Activated CD4-positive, alpha-beta T cell treated with anti-CD3 and anti-CD28 coated beads, Interleukin-2, amount 50 U/mL, for 1 hour (primary cell): ENCODE measurements around the gene ASIC4.

Experiments used
- DNase-seq: peaks from one replicate; pipeline ENCODE4 v3.0.0-alpha.2; 2020

ASIC4 gene

DNA sequence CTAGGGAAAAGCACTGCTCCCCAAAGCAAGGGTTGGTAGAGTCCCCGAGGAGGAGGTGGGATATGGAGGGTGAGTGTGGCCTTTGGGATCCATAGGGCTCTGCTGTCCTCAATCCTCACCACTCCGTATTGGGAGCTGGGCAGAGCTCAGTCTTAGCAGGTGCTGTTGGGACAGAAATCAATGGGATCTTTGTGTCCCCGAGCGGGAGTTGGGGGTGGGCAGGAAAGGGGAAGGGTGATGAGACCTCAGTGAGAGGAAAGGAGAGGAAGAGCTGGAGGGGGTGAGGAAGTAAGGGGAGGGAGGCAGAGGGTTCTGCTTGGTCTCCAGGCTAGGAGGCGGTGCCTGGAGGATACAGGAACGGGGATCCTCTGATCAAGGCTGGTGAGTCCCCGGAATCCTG is 2.6 kb downstream of the ASIC4 start:
- DNase-seq = no peak

DNA sequence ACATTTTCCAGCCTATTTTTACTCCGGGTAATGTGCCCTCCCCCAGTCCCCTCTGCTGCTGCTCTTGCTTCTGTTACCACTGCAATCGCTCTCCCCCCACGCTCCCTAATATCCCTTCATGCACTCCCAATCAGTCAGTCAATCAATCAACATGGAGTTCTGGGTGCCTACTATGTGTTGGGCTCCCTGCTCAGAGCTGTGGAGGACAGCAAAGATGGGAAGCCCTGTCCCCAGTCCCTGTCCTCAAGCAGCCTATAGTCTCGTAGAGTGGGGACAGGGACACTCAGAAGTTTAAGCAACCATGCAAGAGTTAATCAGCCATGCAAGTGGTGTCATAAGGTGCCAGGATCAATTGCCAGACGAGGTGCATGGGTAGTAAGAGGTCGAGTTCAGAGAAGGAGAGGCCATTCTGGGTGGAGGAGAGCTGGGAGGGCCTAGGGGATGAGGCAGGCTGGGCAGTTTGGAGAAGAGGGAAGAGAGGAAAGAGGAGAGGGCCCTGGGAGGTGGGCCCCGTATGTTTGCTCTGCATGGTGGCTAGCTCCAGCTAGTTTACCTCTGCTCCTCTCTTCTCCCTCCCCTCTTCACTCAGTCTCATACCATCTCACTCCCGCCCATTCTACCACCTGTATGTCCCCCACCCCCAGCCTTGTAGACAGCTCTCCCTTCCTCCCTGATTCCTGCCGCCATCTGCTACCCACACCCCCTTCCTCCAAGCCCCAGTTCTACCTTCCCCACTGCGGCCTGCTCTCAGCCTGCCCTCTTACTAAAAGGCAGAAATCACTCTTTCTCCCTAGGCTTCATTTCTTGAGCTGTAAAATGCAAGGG is 3.9 kb downstream of the ASIC4 start:
- DNase-seq = no peak

DNA sequence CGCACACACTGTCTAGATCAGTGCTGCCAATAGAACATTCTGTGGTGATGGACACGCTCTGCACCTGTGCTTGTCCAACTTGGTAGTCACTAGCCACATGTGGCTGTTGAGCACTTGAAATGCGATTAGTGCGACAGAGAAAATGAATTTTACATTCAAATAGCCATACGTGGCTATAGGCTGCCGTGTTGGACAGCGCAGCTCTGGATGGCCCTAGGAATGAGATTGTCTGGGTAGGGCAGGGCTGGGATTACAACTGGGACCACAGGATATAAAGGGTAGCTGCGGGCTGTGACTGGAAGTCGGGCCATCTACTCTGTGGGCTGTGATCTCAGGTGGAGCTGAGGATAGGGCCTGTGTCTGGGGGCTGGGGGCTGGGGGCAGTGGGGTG is 5.2 kb downstream of the ASIC4 start:
- no peak for DNase-seq

DNA sequence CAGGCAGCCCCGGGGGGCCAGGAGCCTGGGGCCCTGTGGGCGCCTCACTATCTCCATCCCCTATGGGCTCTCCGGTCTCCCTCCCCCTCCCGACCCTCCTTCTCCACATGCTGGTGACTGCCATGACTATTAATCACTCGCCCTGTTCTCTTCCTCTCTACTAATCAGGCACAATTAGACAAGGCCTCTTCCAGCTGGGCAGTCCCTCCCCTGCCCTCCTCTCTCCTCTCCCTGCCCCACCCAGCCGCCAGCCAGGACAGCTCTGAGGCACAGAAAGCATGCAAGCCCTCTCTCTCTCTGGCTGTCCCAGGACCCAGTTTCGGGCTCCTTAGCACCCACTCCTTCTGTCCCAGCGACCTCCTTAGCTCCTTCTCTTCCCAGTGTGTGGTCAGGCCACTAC is 5.8 kb downstream of the ASIC4 start:
- DNase-seq = no peak

DNA sequence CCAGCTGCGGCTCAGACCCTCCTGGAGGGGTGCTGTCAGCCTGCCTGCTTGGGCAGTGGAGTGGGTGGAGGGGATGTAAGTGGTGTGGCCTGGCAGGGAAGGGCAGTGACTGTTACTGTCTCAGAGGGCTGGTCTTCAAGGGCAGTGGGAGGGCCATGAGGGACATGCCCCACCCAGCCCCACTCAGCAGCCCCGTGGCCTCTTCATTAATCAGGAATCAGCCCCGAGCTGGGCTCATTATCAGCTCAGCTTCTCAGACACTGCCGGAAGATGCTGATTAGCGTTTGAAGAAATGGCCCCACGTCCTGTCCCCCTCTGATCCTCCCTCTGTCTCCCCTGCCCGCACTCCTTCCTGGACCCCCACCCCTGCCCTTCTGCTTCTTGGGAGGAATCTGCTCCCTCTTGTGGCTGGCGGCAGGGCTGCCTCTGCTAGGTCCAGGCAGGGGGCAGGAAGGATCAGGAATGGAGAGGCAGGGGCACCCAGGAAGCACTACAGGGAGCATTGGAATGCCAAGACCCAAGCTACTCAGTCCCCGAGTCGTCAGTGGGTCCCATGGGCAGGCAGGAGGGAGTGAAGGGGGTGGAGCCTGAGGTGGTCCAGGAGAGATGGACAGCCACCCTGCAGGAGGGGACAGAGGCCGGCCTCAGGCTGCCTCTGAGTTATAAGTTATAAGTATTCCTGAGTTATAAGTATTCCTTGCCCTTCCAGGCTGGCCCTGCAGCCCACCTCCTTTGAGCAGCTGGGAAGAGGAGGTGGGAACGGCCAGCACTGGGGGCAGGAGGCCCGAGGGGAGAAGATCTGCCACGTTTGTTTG is 7.0 kb downstream of the ASIC4 start:
- no peak for DNase-seq

DNA sequence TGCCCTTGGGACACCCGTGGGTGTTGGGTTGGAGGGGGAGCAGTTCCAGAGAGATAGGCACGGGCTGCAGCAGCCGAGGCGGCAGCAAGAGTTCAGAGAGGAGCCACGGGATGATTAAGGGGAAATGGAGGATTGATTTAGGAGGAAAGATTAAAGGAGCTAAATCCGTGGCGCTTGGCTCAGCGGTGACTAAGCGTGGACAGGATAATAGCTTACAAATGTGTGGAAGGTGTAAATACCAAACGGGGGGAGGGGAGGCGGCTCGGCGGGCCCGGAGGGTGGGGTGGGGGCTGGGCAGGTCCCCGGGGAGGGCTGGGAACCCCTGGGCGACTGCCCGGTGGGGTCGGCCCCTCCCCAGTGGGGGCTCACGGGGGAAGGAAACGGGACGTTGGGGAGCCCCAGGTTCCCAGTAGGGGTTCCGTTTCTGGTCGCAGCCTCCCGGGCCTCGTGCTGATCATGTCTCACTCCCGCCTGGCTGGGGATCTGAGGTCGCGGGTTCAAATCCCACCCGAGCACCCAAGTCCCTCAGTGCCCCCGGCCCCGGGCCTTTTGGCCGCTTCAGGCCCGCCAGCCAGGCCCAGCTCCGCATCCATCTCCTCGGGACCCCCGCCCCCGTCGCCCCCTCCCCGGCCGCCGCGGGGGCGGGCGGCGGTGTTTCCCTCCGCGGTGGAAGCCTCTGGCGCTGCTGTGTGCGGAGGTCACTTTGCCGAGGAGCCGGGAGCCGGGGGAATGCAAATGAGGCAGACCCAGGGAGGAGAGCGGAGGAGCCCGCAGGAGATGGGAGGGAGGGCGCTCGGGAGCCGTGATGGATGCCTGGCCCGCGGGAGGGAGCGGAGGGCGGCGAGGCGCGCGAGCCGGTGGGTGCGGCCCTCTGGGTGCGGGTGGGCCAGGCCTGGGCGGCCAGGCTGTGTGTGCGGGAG is 8.1 kb downstream of the ASIC4 start:
- DNase-seq = no peak

DNA sequence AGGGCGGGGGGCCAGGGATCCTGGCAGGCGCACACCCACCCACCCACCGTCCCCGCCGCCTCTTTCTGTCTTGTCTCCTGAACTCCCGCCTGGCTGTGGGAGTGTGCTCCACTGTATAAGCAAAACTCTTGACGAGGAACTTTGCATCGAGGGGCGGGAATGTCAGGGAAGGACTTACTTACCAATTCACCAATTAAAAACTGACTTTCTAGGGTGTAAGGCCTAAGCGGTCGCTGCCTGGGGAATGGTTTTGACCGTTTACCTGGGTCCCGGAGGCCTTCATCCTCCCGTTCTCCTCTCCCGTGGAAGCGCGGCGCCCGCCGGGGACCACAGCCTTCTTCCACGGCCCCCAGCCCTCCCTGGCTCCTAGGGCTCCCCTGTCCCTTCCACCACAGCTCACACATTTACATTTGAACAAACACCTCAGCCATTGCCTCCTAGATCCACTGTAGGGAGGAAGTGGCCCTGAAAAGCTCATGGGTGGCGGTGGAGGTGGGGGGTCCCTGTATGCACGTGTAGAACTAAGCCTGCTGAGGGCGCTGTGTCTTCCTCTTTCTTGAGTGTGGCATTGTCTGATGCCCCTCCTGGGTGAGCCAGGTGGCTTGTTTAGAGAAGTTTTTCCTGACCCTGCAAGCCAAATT is 8.9 kb downstream of the ASIC4 start:
- DNase-seq = no peak

DNA sequence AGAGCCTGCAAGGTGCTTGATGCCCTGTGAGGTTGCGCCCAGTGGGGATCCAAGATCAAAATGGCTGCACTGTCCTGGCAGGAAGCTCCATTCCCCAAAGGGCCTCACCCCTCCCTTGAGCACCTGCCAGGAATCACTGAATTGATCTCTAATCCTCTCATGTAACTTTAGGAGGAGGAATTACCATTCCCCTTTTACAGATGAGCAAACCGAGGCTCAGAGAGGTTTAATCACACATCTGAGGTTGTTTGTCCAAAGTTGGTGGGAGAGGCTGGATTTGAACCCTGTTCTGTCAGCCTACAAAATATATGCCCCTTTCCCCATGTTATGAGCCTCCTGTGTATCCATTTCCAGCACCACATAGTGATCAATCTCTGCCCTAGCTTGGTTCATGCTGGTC is 10.5 kb downstream of the ASIC4 start:
- no peak for DNase-seq

DNA sequence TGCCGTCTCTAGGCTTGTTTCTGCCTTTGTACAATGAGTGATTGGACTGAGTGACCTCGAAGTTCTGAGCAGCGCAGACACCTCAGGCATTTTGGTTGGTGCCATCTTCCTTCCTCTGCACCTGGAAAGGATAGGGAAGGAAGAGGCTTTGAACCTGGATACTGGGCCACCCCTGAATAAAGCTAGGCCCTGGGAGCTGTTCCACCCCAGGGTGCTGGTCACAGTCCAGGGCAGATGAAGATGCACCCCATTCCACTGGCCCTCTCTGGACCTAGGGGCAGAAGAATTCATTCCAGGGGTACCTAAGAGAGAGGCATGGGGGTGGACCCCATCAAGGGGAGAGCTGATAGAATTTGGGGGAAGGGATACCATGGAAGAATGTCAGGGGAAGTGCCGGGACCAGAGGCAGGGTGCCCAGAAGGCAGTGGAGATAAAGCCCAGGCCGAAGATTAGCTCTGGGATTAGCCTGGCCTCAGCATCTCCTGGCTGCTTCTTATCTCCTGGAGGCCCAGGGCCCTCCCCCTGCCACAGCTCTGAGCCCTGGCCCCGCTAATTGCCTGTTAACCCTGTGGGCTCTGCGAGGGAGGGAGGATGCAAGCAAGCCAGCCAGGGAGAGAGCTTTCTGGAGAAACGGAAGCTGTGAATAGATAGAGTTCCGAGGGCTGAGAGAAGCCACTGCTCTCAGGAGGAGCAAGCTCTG is 11.4 kb downstream of the ASIC4 start:
- DNase-seq = no peak

DNA sequence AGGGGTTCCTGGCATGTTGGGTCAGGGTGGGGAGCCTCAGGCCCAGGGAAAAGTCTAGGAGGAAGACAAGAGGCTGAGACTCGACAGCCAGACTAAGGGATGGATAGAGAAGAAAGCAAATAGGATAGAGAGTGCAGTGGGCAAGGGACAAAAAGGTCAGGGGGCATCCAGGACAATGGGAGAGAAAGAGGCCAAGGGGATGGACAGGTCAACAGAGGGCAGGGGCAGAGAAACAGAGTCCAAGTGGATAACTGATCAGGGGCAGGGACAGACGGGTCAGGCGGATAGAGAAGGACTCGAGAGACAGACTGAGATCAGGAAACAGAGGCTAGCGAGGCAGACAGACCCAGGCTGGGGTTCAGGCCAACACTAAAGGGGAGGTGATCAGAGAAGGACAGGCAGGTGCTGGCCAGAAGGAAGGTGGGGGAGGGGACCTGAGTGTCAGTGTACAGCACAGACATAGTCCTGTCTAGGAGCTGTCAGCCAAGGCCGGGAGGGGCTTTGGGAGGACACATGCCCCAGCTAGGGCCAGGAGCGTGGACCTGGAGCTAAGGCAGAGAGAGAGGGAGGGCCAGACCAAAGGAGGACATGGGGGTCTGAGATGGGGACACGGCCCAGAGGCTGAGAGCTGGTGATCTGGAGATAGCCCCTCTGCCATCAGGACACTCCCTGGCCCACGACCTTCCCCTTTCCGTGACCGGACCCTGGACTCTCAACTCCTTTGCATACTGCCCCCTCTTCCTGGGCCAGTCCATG is 12.2 kb downstream of the ASIC4 start:
- no peak for DNase-seq

DNA sequence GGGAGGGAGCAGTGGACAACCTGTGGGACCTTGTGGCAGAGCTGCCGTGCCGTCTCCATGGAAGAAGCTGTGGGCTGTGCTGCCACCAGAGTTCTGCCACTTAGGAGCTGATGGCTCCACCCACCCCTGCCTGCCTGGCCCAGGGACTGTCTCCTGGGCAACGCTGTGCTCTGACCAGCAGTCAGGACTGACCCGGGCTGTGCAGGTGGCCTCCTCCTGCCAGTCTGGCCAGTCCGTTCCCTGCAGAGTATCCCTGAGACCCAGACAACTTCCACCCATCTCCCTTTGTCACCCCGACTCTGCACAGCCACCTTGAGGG is 12.8 kb downstream of the ASIC4 start:
- no peak for DNase-seq

DNA sequence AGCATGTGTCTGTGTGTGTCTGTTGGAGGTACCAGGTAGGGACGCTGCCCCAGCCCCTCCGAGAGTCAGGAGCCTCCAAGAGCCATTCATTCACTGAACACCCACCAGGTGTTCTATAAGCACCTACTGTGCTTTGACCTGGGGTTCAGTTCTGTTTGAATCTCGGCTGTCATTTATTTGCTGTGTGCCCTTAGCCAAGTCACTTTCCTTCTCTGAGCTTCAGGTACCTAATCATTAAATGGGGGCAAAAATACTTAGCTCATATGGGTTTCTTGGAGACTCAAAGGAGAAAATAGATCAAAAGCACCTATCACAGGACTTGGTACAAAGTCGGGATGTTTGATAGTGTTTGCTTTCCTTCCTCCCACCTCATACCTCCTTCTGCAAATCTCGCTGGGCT is 13.2 kb downstream of the ASIC4 start:
- DNase-seq = no peak

DNA sequence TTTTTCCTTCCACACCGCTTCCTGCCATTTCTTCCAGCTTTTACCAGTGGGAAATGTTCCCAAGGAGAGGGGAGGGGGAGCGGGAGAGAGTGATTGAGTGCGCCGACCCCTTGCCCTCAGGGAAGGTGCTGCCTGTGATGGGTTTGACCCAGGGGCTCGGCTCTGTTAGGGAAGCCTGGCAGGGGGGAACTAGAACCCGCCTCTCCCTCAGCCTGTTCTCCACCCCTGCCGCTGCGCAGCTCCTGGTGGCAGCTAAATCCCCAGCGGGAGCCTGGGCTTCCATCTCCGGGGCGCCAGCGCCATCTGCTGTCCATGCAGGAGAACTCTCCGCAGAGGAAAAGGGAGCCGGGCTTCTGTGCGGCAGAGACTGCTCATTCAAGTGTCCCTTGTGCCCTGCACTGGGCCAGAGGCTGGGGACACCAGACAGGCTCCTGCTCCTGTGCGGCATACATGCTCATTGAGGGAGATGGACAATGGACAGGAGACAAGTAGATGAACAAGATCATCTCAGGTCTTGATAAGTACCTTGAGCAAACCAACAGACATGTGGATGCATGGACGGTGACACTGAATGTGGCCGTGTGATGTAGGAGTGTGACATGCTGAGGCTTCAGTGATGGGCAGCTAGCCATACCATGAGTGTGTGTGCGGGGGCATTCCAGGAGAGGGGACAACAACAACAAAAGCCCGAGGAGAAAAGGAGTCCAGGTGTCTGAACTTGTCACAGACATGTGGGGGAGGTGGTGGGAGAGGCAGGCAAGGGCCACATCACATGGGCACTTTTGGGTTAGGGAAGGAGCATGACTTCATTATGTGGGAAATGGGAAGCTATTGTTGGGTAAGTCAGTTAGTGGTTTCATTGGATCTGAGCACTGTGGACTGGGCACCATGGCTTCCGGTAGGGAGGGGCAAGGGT is 16.0 kb downstream of the ASIC4 start:
- peak; percentile 86 for DNase-seq

DNA sequence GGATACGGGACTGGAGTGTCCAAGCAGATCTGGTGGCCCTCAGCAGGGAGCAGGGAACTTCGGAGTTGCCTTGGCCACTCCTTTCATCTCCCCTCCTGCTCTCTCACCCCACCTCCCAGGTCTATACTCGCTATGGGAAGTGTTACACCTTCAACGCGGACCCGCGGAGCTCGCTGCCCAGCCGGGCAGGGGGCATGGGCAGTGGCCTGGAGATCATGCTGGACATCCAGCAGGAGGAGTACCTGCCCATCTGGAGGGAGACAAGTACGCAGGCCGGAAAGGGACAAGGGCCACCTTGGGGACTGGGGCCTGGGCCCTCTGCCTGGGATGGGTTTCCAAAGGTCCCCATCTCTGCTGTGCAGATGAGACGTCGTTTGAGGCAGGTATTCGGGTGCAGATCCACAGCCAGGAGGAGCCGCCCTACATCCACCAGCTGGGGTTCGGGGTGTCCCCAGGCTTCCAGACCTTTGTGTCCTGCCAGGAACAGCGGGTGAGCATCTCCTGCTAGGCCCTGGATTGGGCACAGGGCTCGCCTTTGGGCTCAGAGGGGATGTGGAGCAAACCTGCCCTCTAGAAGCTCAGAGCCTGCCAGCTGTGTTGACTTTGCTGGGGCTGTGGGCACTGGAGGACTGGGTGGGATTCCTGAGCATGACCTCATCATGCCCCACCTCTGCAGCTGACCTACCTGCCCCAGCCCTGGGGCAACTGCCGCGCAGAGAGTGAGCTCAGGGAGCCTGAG is 17.5 kb downstream of the ASIC4 start:
- no peak for DNase-seq

DNA sequence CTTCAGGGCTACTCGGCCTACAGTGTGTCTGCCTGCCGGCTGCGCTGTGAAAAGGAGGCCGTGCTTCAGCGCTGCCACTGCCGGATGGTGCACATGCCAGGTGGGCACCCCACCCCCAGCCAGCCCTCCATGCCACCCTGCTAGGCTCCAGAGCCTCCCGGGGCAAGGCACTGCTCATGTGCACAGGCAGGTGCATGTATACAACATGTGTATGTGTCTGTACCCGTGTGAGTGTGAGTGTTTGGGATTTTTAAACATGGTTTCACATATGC is 18.0 kb downstream of the ASIC4 start:
- no peak for DNase-seq

DNA sequence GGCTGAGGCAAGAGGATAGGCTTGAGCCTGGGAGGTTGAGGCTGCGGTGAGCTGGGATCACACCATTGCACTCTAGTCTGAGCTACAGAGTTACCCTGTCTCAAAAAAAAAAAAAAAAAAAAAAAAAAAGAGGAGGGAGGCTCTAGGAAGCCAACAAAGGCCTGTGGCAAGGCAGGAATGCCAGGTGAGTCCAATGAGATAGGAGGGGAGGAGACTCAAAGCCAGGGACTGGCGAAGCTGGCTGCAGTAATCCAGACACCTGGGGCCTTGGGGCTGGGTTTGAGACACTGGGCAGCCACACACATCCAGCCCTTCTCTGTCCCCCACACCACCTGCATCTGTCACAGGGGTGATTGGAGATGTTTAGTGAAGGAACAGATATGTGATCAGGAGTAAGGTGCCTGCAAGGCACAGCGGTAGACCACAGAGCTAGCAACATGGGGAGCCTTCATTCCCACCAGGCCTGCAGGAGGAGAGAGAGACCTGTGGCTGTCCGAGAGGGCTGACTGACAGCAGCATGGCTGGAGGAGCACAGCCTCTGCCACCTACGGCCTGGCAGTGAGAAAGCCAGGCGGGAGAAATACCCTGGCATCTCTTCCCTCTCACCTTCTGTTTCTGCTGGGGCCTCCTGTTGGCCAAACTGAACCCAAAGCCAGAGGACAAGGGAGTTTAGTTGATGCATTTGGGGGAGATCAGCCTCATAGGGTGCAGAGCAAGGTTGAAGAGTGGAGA is 19.8 kb downstream of the ASIC4 start:
- DNase-seq = no peak

DNA sequence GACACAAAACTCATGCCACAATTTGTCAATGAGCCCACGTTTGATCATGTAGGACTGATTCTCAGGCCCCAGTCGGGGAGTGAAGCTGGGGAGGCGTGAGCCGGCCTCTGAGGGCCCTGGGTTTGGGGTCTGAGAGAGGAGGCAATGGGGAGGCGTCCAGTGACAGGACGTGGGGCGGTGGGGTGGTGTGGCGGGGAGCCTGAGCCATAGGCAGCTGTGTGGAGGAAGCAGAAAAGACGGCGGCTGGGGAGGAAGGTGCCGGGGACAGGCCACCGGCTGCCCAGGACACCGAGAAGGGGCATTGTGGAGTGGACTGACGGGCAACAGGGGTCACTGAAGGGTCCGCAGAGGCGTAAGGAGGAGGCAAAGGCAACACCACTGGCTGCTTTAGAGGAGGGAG is 22.1 kb downstream of the ASIC4 start:
- no peak for DNase-seq

DNA sequence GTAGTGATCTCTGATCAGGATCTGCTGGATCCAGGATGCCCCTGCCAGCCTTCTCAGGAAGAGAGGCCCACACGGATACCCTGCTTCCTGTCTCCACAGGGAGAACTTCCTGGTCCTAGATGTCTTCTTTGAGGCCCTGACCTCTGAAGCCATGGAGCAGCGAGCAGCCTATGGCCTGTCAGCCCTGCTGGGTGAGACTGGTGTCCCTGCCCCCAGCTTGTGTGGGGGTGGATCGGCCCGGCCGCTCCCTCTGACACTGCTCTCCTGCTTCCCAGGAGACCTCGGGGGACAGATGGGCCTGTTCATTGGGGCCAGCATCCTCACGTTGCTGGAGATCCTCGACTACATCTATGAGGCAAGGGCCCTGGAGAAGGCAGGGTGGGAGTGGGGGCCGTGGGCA is 22.7 kb downstream of the ASIC4 start:
- no peak for DNase-seq
